Body of pancreas (tissue), 4 donors: Measurements from ENCODE around the gene MICAL1. TPM values are rescaled to one million over a fixed set of nuclear protein-coding genes. Genes with fewer than 3 reads are reported as not detected.

Source experiments
- ATAC-seq: fragments of 150-250 bp; one replicate; pipeline ENCODE4 v1.9.1; 2016
- DNase-seq, 4 donors: peaks; one replicate each; pipeline ENCODE4 v3.0.0-alpha.2; 2019
- H3K27ac ChIP-seq, 4 donors: fragments of 200-600 bp; sonication (generic); 1 replicate in 3 of 4; 2 replicates in 1 of 4; pipeline versions ENCODE4 v1.5.1 to v1.6.1; 2016 to 2019; ENCODE audit warnings: mild to moderate bottlenecking in 1 of 4, mixed read lengths in 1 of 4, moderate library complexity in 1 of 4
- H3K27me3 ChIP-seq, 2 donors: fragments of 200-600 bp; sonication (generic); one replicate each; pipeline ENCODE4 v1.6.0; 2016; ENCODE audit warnings: mild to moderate bottlenecking in 1 of 2
- H3K36me3 ChIP-seq, 2 donors: fragments of 200-600 bp; sonication (generic); replicated peaks in 1 of 2; 2 replicates each; pipeline ENCODE4 v1.5.1; 2016; ENCODE audit warnings: low read depth in 2 of 2; ENCODE audit not compliant: insufficient read depth in 1 of 2
- H3K4me1 ChIP-seq: fragments of 200-600 bp; sonication (generic); one replicate; pipeline ENCODE4 v1.6.0; 2016
- H3K4me3 ChIP-seq, 2 donors: fragments of 200-600 bp; sonication (generic); 1 replicate in 1 of 2; 2 replicates in 1 of 2; pipeline ENCODE4 v1.5.1; 2016 to 2019
- H3K9me3 ChIP-seq, 3 donors: fragments of 200-600 bp; sonication (generic); 1 replicate in 2 of 3; 2 replicates in 1 of 3; pipeline ENCODE4 v1.5.1; 2016
- CTCF ChIP-seq, 7 experiments: fragments of 450-650 bp in 4 of 7; fragments of 200-600 bp in 3 of 7; sonication (generic) in 3 of 7; IDR thresholded peaks; one replicate each; pipeline ENCODE4 v1.5.1; 2016 to 2019; ENCODE audit warnings: antibody characterized with exemption in 7 of 7
- POLR2A ChIP-seq, 3 donors: fragments of 450-650 bp; IDR thresholded peaks; one replicate each; pipeline ENCODE4 v1.6.1; 2016; ENCODE audit warnings: antibody characterized with exemption in 3 of 3, mild to moderate bottlenecking in 2 of 3
- WGBS, 2 donors: methylation state at CpG; one replicate each; pipeline ENCODE4 v1.1.5; 2017; 5-methylcytosine and 5-hydroxymethylcytosine counted together
- intact Hi-C: fragments of 100-400 bp; cut with DNase I; formaldehyde crosslinking; loops from one replicate; pipeline ENCODE4 v1.15.1; 2023
- total RNA-seq, 2 donors: library from RNA; depleted of rRNA; stranded (reverse); fragments of >200 nt; gene quantifications; one replicate each; pipeline ENCODE4 v1.1.0, GENCODE V29; 2016

MICAL1 gene
- total RNA-seq, result 10 to 100 TPM; 16.1 to 26.0 TPM

GRCh38 chr6:109455437-109456110, at the start of gene MICAL1:
TSS of gene MICAL1 (minus strand) at chr6:109455772. CDS start at chr6:109454196, 1,576 bp downstream.
- 0% methylated on average over 2 to 37 of the region's 70 CpGs for WGBS, 2 donors
- ATAC-seq (peak; percentile 71), DNase-seq (peak; percentile 60 to 77 (median 72))
- peak within 1 kb of the TSS; percentile 70 to 73 for H3K4me3 ChIP-seq
- H3K27me3 ChIP-seq, result no peaks in the 10 kb centered on the region
- H3K9me3 ChIP-seq, result no peaks in the 10 kb centered on the region
- peak within 1 kb of the TSS in 3 of 4 donors; percentile 13 to 71 (median 34) for H3K27ac ChIP-seq
- intact Hi-C loops, result no loop called here
- H3K4me1 ChIP-seq, result peaks cover 18% of the 10 kb centered on the region
- H3K36me3 ChIP-seq, result no peaks in the 10 kb centered on the region
- TF ChIP-seq POLR2A (IDR thresholded peaks at IDR 0.05), result peak in 2 of 3 donors; percentile 45 to 48
- peak; percentile 22 to 46 (median 34) for TF ChIP-seq CTCF (IDR thresholded peaks at IDR 0.05)

- WGBS, 2 donors, result 79 to 84% methylated on average over 10 of the region's 10 CpGs
- no peak overlapping the region for H3K27ac ChIP-seq
- H3K9me3 ChIP-seq, result no peaks in the 10 kb centered on the region
- intact Hi-C loops, result no loop called here
- no peak overlapping the region for H3K4me3 ChIP-seq
- H3K27me3 ChIP-seq, result no peaks in the 10 kb centered on the region
- ATAC-seq (no peak), DNase-seq (peak in 2 of 4 donors; percentile 9 to 11)
- H3K36me3 ChIP-seq, result no peaks in the 10 kb centered on the region
- H3K4me1 ChIP-seq, result no peaks in the 10 kb centered on the region
- TF ChIP-seq POLR2A (IDR thresholded peaks at IDR 0.05) (no peak), CTCF (IDR thresholded peaks at IDR 0.05) (no peak)
These were observed 48.0 kb upstream of the MICAL1 start for GRCh38 chr6:109503327-109504224.

GRCh38 chr6:109498936-109499335, 43.4 kb upstream of the MICAL1 start:
- DNase-seq, result no peak
- no peak overlapping the region for H3K27ac ChIP-seq
- ATAC-seq, result no peak
- H3K36me3 ChIP-seq, result no peaks in the 10 kb centered on the region
- intact Hi-C loops, result no loop called here
- no peak overlapping the region for H3K4me3 ChIP-seq
- H3K4me1 ChIP-seq, result no peaks in the 10 kb centered on the region
- WGBS, 2 donors, result 69 to 74% methylated on average over 2 of the region's 2 CpGs
- TF ChIP-seq CTCF (IDR thresholded peaks at IDR 0.05) (no peak), POLR2A (IDR thresholded peaks at IDR 0.05) (no peak)
- H3K9me3 ChIP-seq, result no peaks in the 10 kb centered on the region
- no peaks in the 10 kb centered on the region for H3K27me3 ChIP-seq

- H3K27me3 ChIP-seq, result no peaks in the 10 kb centered on the region
- intact Hi-C loops, result no loop called here
- WGBS, 2 donors, result 85 to 89% methylated on average over 4 of the region's 4 CpGs
- no peaks in the 10 kb centered on the region for H3K36me3 ChIP-seq
- ATAC-seq, result no peak
- no peak for TF ChIP-seq POLR2A (IDR thresholded peaks at IDR 0.05)
- no peak for TF ChIP-seq CTCF (IDR thresholded peaks at IDR 0.05)
- H3K4me3 ChIP-seq, result no peak overlapping the region
- no peak for DNase-seq
- no peaks in the 10 kb centered on the region for H3K9me3 ChIP-seq
- no peak overlapping the region for H3K27ac ChIP-seq
- no peaks in the 10 kb centered on the region for H3K4me1 ChIP-seq
These were observed 42.5 kb upstream of the MICAL1 start for GRCh38 chr6:109498052-109498451.
